Parathyroid adenoma (tissue), 2 donors: ENCODE measurements around the gene GRIA1.

Experiments used
- H2AFZ ChIP-seq: fragments of 300-600 bp; sonication (generic); one replicate; pipeline ENCODE4 v1.7.0; 2017; ENCODE audit warnings: antibody characterized with exemption, mild to moderate bottlenecking
- H3K27ac ChIP-seq: fragments of 300-600 bp; sonication (generic); one replicate; pipeline ENCODE4 v1.7.0; 2017
- H3K27me3 ChIP-seq: fragments of 300-600 bp; sonication (generic); one replicate; pipeline ENCODE4 v1.7.0; 2017; ENCODE audit warnings: low read length; ENCODE audit not compliant: control insufficient read depth, insufficient read depth
- H3K36me3 ChIP-seq: fragments of 300-600 bp; sonication (generic); one replicate; pipeline ENCODE4 v1.7.0; 2017; ENCODE audit warnings: low read length; ENCODE audit not compliant: control insufficient read depth, insufficient read depth
- H3K4me1 ChIP-seq: fragments of 300-600 bp; sonication (generic); one replicate; pipeline ENCODE4 v1.7.0; 2017; ENCODE audit warnings: control low read depth
- H3K4me2 ChIP-seq: fragments of 300-600 bp; sonication (generic); one replicate; pipeline ENCODE4 v1.7.0; 2017; ENCODE audit warnings: low read length
- H3K4me3 ChIP-seq: fragments of 300-600 bp; sonication (generic); one replicate; pipeline ENCODE4 v1.7.0; 2017; ENCODE audit warnings: low read depth, low read length
- H3K79me2 ChIP-seq: fragments of 300-600 bp; sonication (generic); one replicate; pipeline ENCODE4 v1.7.0; 2017; ENCODE audit warnings: control low read depth
- H3K9ac ChIP-seq: fragments of 300-600 bp; sonication (generic); one replicate; pipeline ENCODE4 v1.7.0; 2017; ENCODE audit warnings: mild to moderate bottlenecking
- H3K9me3 ChIP-seq: fragments of 300-600 bp; sonication (generic); one replicate; pipeline ENCODE4 v1.7.0; 2017; ENCODE audit warnings: low read length; ENCODE audit not compliant: control insufficient read depth
- CTCF ChIP-seq: fragments of 300-600 bp; sonication (generic); IDR thresholded peaks from one replicate; pipeline ENCODE4 v1.7.0; 2017; ENCODE audit warnings: antibody characterized with exemption, mild to moderate bottlenecking
- donor health status: primary hyperparathyroidism.

GRIA1 gene

GRCh38 chr5:153777681-153778581, 287.5 kb downstream of the GRIA1 start:
- Histone ChIP-seq H3K9ac (no peak overlapping the region), H3K36me3 (no peaks in the 10 kb centered on the region), H3K9me3 (no peaks in the 10 kb centered on the region), H3K27me3 (no peaks in the 10 kb centered on the region), H3K4me2 (no peak overlapping the region), H3K4me1 (no peaks in the 10 kb centered on the region), H3K79me2 (no peaks in the 10 kb centered on the region), H2AFZ (no peak overlapping the region), H3K4me3 (no peak overlapping the region), H3K27ac (no peak overlapping the region)
- TF ChIP-seq CTCF = no peak

GRCh38 chr5:153779836-153780235, 289.4 kb downstream of the GRIA1 start:
- Histone ChIP-seq H3K36me3 (no peaks in the 10 kb centered on the region), H3K79me2 (no peaks in the 10 kb centered on the region), H3K9ac (no peak overlapping the region), H3K27me3 (no peaks in the 10 kb centered on the region), H2AFZ (no peak overlapping the region), H3K27ac (no peak overlapping the region), H3K9me3 (no peaks in the 10 kb centered on the region), H3K4me3 (no peak overlapping the region), H3K4me1 (no peaks in the 10 kb centered on the region), H3K4me2 (no peak overlapping the region)
- no peak for TF ChIP-seq CTCF

GRCh38 chr5:153780876-153781705, 290.6 kb downstream of the GRIA1 start:
- H3K4me1 ChIP-seq = no peaks in the 10 kb centered on the region
- no peaks in the 10 kb centered on the region for H3K36me3 ChIP-seq
- no peaks in the 10 kb centered on the region for H3K9me3 ChIP-seq
- no peak overlapping the region for H3K4me2 ChIP-seq
- TF ChIP-seq CTCF = no peak
- no peak overlapping the region for H3K9ac ChIP-seq
- no peaks in the 10 kb centered on the region for H3K27me3 ChIP-seq
- H3K79me2 ChIP-seq = no peaks in the 10 kb centered on the region
- no peak overlapping the region for H3K27ac ChIP-seq
- no peak overlapping the region for H2AFZ ChIP-seq
- no peak overlapping the region for H3K4me3 ChIP-seq

GRCh38 chr5:153782589-153783361, 292.3 kb downstream of the GRIA1 start:
- no peaks in the 10 kb centered on the region for H3K9me3 ChIP-seq
- H3K36me3 ChIP-seq = no peaks in the 10 kb centered on the region
- H2AFZ ChIP-seq = no peak overlapping the region
- H3K9ac ChIP-seq = no peak overlapping the region
- H3K4me2 ChIP-seq = no peak overlapping the region
- no peaks in the 10 kb centered on the region for H3K79me2 ChIP-seq
- H3K4me3 ChIP-seq = no peak overlapping the region
- TF ChIP-seq CTCF = no peak
- no peaks in the 10 kb centered on the region for H3K27me3 ChIP-seq
- no peak overlapping the region for H3K27ac ChIP-seq
- H3K4me1 ChIP-seq = no peaks in the 10 kb centered on the region
